ENCODE data around the gene PPP2R5D. TPM values are rescaled to one million over a fixed set of nuclear protein-coding genes. Genes with fewer than 3 reads are reported as not detected.

Gene PPP2R5D
- total and polyA plus RNA-seq, 2 experiments from 2014 or later: 30.8 to 35.2 TPM

GRCh38 chr6:43033496-43034189 is 49.3 kb downstream of the PPP2R5D start:
- no peak for TF ChIP-seq EZH2phosphoT487 (IDR thresholded peaks at IDR 0.05; ENCODE audit: low read depth, severe bottlenecking, unreplicated experiment)
- TF ChIP-seq CTCF (IDR thresholded peaks at IDR 0.05; ENCODE audit: poor library complexity): no peak
- TF ChIP-seq EZH2 (IDR thresholded peaks at IDR 0.05; ENCODE audit: borderline replicate concordance): no peak
- Histone ChIP-seq H3K4me1 (ENCODE audit: insufficient read depth) (no peaks in the 10 kb centered on the region), H3K9me2 (replicated peaks; ENCODE audit: insufficient read depth) (no peaks in the 10 kb centered on the region), H2AFZ (no peak overlapping the region), H4K20me1 (ENCODE audit: insufficient read depth, poor library complexity, severe bottlenecking) (no peaks in the 10 kb centered on the region), H3K4me2 (no peak overlapping the region), H3K4me3 (no peak overlapping the region), H3K79me2 (no peaks in the 10 kb centered on the region), H3K36me3 (replicated peaks; ENCODE audit: insufficient read depth, low read depth) (no peaks in the 10 kb centered on the region), H3K9me3 (ENCODE audit: low read depth) (no peaks in the 10 kb centered on the region), H3K27ac (peak overlapping the region; percentile 37), H3K27me3 (no peaks in the 10 kb centered on the region)
- 98% methylated on average over 2 of the region's 2 CpGs for WGBS (ENCODE audit: low lambda C conversion rate, missing lambda C conversion rate)
- DNase-seq (ENCODE audit: low spot score): no peak

GRCh38 chr6:43034190-43034525 is 49.8 kb downstream of the PPP2R5D start:
- no peak overlapping the region for H3K4me3 ChIP-seq
- TF ChIP-seq CTCF (IDR thresholded peaks at IDR 0.05; ENCODE audit: poor library complexity): no peak
- TF ChIP-seq EZH2phosphoT487 (IDR thresholded peaks at IDR 0.05; ENCODE audit: low read depth, severe bottlenecking, unreplicated experiment): no peak
- no peak for TF ChIP-seq EZH2 (IDR thresholded peaks at IDR 0.05; ENCODE audit: borderline replicate concordance)
- no peaks in the 10 kb centered on the region for H3K27me3 ChIP-seq
- no peak for DNase-seq (ENCODE audit: low spot score)
- no peaks in the 10 kb centered on the region for H3K4me1 ChIP-seq (ENCODE audit: insufficient read depth)
- WGBS (ENCODE audit: low lambda C conversion rate, missing lambda C conversion rate): 80% methylated on average over 2 of the region's 2 CpGs
- no peaks in the 10 kb centered on the region for H3K79me2 ChIP-seq
- H3K9me3 ChIP-seq (ENCODE audit: low read depth): no peaks in the 10 kb centered on the region
- H3K9me2 ChIP-seq (replicated peaks; ENCODE audit: insufficient read depth): no peaks in the 10 kb centered on the region
- H3K27ac ChIP-seq: peak overlapping the region; percentile 37
- H2AFZ ChIP-seq: no peak overlapping the region
- no peak overlapping the region for H3K4me2 ChIP-seq
- no peaks in the 10 kb centered on the region for H3K36me3 ChIP-seq (replicated peaks; ENCODE audit: insufficient read depth, low read depth)
- H4K20me1 ChIP-seq (ENCODE audit: insufficient read depth, poor library complexity, severe bottlenecking): no peaks in the 10 kb centered on the region

GRCh38 chr6:43035495-43036194 is 51.3 kb downstream of the PPP2R5D start:
- peak overlapping the region; percentile 37 for H3K4me2 ChIP-seq
- no peaks in the 10 kb centered on the region for H3K4me1 ChIP-seq (ENCODE audit: insufficient read depth)
- no peaks in the 10 kb centered on the region for H3K9me3 ChIP-seq (ENCODE audit: low read depth)
- no peaks in the 10 kb centered on the region for H3K9me2 ChIP-seq (replicated peaks; ENCODE audit: insufficient read depth)
- no peaks in the 10 kb centered on the region for H4K20me1 ChIP-seq (ENCODE audit: insufficient read depth, poor library complexity, severe bottlenecking)
- DNase-seq (ENCODE audit: low spot score): peak; percentile 38
- no peak overlapping the region for H3K4me3 ChIP-seq
- no peaks in the 10 kb centered on the region for H3K79me2 ChIP-seq
- no peak for TF ChIP-seq CTCF (IDR thresholded peaks at IDR 0.05; ENCODE audit: poor library complexity)
- TF ChIP-seq EZH2phosphoT487 (IDR thresholded peaks at IDR 0.05; ENCODE audit: low read depth, severe bottlenecking, unreplicated experiment): no peak
- no peaks in the 10 kb centered on the region for H3K36me3 ChIP-seq (replicated peaks; ENCODE audit: insufficient read depth, low read depth)
- no peaks in the 10 kb centered on the region for H3K27me3 ChIP-seq
- 88% methylated on average over 4 of the region's 4 CpGs for WGBS (ENCODE audit: low lambda C conversion rate, missing lambda C conversion rate)
- no peak overlapping the region for H2AFZ ChIP-seq
- H3K27ac ChIP-seq: peak overlapping the region; percentile 53
